HG03095 (cell line): ENCODE measurements around the gene IQSEC1.

ENCODE experiments used
- ATAC-seq: cut with Tn5 transposase; IDR thresholded peaks from one replicate; pipeline ENCODE4 v1.9.1; 2021; ENCODE audit warnings: moderate library complexity; ENCODE audit not compliant: unreplicated experiment

IQSEC1 gene

GRCh38 chr3:12941495-12942023 lies 131.7 kb downstream of the IQSEC1 start:
- no peak for ATAC-seq

- ATAC-seq = no peak
These were observed 132.4 kb downstream of the IQSEC1 start for GRCh38 chr3:12940854-12941253.

GRCh38 chr3:12939137-12939536 lies 134.1 kb downstream of the IQSEC1 start:
- no peak for ATAC-seq

GRCh38 chr3:12938258-12938711 lies 134.9 kb downstream of the IQSEC1 start:
- no peak for ATAC-seq

- ATAC-seq = no peak
These were observed 137.1 kb downstream of the IQSEC1 start for GRCh38 chr3:12935861-12936830.

- no peak for ATAC-seq
These were observed 138.0 kb downstream of the IQSEC1 start for GRCh38 chr3:12935023-12935860.

GRCh38 chr3:12934431-12934830 lies 138.8 kb downstream of the IQSEC1 start:
- no peak for ATAC-seq

GRCh38 chr3:12933901-12934300 lies 139.3 kb downstream of the IQSEC1 start:
- no peak for ATAC-seq

- ATAC-seq = no peak
These were observed 140.5 kb downstream of the IQSEC1 start for GRCh38 chr3:12932754-12933153.

- ATAC-seq = no peak
These were observed 140.9 kb downstream of the IQSEC1 start for GRCh38 chr3:12932347-12932746.

GRCh38 chr3:12931273-12931905 lies 141.8 kb downstream of the IQSEC1 start:
- no peak for ATAC-seq

- no peak for ATAC-seq
These were observed 143.4 kb downstream of the IQSEC1 start for GRCh38 chr3:12929801-12930200.

- no peak for ATAC-seq
These were observed 146.6 kb downstream of the IQSEC1 start for GRCh38 chr3:12926660-12927059.

- ATAC-seq = no peak
These were observed 147.6 kb downstream of the IQSEC1 start for GRCh38 chr3:12925648-12926047.

- ATAC-seq = no peak
These were observed 148.8 kb downstream of the IQSEC1 start for GRCh38 chr3:12924437-12924836.

- ATAC-seq = no peak
These were observed 150.3 kb downstream of the IQSEC1 start for GRCh38 chr3:12922881-12923431.

GRCh38 chr3:12922306-12922705 lies 150.9 kb downstream of the IQSEC1 start:
- ATAC-seq = no peak

- no peak for ATAC-seq
These were observed 151.5 kb downstream of the IQSEC1 start for GRCh38 chr3:12921736-12922135.

GRCh38 chr3:12920967-12921366 lies 152.3 kb downstream of the IQSEC1 start:
- no peak for ATAC-seq

GRCh38 chr3:12919205-12919604 lies 154.0 kb downstream of the IQSEC1 start:
- ATAC-seq = no peak

GRCh38 chr3:12918231-12918630 lies 155.0 kb downstream of the IQSEC1 start:
- ATAC-seq = no peak
